Femur (tissue), 1 donor: ENCODE data around the gene ZNF853.
"Not testable (repeated sequence)": the region's sequence is repeated elsewhere in the genome, so short reads cannot be mapped to it uniquely, and the experiment has no call there.

Source experiments
- DNase-seq: peaks from one replicate; pipeline ENCODE4 v3.0.0-alpha.2; 2017

The ZNF853 gene

DNA sequence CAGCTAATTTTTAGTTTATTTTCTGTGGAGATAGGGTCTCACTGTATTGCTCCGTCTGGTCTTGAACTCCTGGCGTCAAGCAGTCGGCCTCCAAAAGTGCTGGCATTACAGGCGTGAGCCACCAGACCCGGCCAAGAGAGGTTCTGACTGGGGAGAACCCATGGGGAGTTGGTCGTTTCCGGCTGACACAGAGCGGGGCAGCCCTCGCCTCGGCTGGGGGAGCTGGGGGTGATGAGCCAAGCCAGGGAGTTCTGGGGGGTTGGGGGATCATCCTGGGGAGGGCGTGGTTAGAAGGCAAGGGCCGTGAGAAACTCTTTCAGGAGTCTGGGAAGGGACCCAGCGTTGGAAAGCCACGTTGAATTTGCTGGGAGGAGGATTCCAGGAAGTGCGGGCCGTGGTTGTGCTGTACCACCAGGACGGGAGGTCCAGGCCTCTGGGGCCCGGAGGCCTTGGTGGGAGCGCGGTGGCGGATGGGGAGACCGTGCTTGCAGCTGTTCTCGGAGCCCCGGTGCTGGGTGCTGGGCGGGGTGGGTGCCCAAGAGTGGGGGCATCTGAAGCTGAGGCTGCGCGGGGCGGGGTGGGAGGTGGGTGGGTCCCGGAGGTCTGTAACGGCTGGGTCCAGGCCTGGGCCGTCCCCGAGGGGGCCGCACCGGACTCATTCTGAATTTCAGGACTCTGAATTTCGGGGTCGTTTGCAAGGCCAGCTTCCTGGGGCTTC lies 8.4 kb upstream of the ZNF853 start:
- no peak for DNase-seq

DNA sequence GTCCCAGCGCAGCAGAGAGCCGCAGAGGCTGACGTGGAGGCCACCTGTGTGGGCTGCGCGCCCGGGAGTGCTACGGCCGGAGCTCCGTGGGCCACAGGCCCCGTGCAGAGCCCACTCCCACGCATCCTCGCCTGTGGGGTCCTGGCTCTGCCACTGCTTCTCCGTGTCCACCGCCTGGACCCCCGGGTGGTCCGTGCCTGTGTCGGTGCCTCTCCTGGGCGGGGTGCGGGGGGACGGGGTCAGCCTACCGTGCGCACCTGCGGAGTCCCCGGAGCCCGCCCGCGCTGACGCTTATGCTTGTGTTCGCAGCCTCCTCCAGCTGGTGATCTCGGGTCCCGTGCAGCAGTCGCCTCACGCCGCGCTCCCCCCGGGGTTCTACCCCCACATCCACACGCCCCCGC lies 7.8 kb upstream of the ZNF853 start:
- no peak for DNase-seq

DNA sequence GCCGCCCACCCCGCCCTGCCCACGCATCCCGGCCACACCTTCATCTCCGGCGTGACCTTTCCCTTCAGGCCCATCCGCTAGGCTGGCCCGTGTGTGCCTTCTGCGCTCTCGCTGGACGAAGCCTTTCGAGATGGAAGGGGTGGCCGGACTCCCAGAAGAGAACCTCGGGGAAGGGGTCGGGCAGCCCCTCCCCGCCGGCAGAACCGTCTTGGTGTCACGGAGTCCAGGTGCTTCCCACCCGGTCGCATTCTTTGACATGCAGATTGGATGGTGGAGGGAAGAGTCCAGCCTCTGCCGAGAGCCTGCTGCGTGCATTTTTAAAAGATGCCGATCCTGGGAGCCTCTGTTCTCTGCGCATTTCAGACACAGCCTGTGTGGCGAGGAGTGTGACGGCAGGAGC lies 7.3 kb upstream of the ZNF853 start:
- DNase-seq = no peak

DNA sequence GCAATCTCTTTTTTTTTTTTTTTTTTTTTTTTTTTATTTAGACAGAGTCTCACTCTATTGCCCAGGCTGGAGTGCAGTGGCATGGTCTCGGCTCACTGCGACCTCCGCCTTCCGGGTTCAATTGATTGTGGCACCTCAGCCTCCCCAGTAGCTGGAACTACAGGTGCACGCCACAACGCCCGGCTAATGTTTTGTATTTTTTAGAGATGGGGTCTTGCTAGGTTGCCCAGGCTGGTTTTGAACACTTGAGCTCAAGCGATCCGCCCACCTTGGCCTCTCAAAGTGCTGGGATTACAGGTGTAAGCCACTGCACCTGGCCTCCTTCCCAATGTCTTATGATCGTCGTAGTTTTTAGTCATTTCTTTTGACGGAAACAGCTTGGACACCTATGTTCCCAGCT lies 6.6 kb upstream of the ZNF853 start:
- no peak for DNase-seq

DNA sequence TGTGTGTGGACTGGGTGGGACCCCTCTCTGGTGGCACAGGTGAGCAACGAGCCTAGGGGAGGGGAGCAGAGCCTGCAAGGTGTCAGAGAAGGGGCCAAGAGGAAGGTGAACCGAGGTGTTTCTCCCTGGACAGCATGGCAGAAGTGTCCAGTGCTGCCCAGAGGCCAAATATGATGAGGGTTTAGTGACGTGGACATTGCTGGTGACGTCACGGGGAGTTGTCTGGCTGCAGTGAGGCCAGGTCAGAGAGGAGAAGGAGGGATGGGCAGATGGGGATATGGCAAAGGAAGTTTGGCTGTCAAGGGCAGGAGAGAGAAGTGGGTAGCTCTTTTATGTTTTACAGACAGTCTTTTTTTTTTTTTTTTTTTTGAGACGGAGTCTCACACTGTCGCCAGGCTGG lies 2.6 kb upstream of the ZNF853 start:
- DNase-seq = no peak

DNA sequence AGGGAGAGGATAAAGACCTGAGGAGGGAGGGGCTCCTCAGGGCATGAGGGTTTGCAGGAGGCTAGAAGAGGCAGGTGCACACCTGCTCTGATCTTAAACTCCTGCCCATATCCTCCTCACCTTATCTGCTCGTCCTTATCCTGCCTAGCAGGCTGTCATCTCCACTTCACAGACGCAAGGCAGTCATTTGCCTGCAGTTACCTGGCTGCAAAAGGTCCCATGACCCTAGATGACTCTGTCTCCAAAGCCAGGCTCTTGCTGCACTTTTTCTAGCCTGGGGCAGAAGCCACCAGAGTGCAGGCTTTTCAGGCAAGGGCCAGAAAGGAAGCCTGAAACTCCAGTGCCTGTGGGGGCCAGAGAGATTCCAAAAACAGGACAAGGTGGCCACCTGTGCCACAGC lies 1.7 kb upstream of the ZNF853 start:
- DNase-seq = no peak

DNA sequence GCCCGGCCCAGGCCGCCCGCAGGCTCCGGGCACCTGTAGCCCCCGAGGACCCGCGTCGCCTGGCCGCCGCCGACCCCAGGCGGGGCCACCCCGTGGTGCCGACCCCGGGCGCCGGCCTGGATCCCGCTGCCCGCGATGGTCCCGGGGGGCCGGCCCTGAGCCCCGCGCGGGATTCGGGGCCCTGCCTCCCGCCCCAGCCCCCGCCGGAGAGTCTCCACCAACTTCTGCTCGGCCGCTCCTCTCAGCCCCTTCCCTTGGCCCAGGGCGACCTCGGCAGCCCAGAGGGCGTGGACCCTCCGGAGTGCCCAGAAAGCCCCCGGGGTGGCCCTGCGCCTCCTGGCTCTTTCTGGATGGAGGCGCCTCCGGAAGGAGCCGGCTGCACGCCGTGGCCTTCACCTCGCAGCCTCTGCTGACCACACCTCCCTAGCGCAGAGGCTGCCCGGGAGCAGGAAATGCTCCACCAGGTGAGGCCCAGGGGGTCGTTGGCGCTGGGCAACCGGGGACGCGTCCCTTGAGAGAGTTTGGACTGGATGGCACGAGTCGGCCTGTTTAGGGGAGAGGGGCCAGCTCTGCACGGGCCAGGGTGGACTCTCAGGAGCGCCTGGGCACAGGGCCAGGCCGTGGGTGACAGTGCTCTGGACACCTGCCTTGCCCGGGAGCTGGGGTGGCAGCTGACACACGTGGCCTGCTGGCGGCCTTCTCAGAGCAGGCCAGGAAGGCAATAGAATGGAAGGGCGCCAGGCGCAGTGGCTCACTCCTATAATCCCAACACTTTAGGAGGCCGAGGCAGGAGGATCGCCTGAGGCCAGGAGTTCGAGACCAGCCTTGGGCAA lies 529 bp downstream of the ZNF853 start:
- DNase-seq = peak; percentile 39

DNA sequence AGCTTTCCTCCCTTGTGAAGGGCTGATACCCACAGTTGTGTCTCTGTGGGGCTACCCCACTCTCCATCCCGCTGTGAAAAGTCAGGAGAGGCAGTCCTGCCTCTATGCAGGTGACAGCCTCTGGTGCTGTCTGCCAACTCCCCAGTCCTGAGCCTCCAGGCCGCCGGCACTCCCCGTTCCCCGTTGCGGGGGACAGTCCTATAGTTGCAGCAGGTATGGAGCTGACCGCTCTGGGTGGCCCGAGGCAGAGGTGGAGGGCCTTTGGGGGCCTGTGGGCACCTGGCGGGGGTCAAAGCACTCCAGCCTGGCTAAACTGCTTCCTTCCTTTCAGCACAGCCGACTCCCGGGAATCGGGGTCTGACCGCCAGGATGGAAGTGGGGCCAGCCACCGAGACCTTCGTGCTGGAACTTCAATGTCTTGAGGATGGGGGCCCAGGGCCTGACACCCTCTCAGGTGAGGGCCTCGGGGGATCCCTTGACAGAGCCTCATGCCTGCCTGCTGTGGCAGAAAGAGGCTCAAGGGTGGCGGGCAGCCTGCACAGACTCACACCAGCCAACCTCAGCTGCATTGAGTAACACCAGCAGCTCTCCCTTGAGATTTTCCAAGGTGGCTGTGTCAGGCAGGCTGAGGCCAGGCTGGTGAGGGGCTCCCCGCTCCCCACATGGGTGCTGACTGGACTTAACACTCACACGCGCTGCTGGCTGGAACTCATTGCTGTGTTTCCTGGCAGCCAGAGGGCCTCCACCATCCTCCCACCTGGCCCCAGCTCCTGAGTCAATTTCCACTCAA lies 1.6 kb downstream of the ZNF853 start:
- no peak for DNase-seq

DNA sequence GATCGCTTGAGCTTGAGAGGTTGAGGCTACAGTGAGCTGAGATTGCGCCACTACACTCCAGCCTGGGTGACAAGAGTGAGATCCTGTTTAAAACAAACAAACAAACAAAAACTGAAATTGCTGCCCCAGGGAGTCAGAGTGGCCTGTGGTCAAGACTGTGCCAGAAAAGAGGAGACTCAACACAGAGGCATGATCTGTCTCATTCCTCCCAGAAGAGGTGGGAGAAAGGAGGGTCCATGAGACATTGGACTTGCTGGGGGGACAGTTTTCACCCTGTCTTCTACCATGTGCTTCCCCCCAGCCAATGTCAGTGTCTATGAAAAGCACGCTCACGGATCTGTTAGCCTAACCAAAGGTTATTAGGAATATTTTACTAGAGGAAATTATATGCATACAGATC lies 3.2 kb downstream of the ZNF853 start:
- DNase-seq = no peak

DNA sequence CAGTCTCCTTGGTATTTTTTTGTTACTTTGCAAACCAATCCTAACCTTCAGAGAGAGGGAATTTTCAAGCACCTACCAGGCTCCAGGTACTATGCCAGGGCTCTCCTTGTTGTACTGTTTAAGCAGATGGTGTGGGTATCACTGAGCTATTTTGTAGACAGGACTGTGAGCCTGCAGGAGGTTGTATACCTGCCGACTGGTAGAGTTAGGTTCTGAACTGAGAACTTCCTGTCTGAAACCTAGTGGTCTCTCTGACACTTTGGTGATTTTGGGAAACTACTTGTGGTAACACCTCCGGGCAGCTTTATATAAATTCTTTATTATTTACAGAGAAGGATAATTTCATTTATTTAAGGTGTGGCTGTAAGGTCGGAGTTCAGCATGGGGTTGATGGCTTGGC lies 4.6 kb downstream of the ZNF853 start:
- DNase-seq = no peak

DNA sequence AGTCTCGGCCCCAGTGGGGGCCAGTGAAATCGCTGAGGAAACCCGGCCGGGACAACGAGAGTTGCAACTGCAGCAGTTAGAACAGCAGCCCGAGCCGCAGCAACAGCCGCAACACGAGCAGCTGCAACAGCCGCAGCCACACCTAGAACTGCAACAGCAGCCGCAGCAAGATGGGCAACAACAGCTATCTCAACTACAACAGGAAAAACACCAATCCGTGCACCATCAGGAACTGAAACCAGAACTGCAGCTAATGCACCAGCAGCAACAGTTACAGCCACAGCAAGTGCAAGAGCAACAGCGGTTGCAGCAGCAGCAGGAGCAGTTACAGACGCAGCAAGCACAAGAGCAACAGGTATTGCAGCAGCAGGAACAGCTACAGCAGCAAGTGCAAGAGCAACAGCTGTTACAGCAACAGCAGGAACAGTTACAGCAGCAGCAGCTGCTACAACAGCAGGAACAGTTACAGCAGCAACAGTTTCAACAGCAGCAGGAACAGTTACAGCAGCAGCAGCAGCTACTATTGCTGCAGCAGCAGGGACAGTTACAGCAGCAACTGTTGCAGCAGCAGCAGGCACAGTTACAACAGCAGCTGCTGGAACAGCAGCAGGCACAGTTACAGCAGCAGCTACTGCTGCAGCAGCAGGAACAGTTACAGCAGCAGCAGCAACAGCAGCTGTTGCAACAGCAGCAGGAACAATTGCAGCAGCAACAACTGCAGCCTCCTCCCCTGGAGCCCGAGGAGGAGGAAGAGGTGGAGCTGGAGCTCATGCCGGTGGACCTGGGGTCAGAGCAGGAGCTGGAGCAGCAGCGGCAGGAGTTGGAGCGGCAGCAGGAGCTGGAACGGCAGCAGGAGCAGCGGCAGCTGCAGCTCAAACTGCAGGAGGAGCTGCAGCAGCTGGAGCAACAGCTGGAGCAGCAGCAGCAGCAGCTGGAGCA lies 6.1 kb downstream of the ZNF853 start:
- DNase-seq = no peak

DNA sequence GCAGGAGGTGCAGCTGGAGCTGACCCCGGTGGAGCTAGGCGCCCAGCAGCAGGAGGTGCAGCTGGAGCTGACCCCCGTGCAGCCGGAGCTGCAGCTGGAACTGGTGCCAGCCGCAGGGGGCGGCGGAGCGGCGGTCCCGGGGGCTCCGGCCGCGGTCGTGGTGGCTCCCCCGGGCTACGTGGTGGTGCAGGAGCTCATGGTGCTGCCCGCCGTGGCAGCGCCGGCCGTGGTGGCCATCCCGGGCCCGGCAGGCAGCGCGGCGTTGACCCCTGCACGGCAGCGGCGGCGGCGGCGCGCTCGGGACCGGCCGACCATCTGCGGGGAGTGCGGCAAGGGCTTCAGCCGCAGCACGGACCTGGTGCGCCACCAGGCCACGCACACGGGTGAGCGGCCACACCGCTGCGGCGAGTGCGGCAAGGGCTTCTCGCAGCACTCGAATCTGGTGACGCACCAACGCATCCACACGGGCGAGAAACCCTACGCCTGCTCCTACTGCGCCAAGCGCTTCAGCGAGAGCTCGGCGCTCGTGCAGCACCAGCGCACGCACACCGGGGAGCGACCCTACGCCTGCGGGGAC lies 6.8 kb downstream of the ZNF853 start:
- DNase-seq = no peak

DNA sequence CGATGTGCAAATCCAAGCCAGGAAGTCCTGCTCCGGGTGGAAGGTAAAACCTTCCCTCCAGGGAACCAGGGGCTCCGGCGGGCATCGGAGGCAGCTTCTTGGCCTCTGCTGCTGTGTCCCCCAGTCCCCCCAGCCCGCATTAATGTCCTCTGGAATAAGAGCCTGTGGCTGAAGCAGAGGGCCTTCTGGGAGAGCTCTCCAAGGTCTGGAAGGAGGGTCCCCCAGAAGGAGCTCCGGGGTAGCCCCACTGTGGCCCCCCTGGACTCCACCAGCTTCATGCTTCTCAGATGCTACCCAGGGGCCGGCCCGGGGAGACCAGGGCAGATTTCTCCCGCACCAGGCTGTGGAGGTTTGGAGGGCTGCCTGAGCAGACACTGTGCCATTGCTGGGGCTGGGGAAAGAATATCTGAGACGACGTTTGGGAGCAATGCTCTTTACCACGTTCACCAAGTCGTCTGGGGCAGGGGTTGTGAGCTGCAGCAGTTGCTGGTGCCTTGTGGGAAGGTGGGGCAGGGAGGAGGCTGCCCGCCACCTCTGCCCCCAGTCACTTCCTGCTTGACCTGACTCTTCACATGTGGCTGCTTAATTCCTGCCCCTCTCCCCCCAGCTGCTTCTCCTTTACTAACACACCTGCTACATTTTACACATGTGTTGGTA lies 8.3 kb downstream of the ZNF853 start:
- DNase-seq = no peak

DNA sequence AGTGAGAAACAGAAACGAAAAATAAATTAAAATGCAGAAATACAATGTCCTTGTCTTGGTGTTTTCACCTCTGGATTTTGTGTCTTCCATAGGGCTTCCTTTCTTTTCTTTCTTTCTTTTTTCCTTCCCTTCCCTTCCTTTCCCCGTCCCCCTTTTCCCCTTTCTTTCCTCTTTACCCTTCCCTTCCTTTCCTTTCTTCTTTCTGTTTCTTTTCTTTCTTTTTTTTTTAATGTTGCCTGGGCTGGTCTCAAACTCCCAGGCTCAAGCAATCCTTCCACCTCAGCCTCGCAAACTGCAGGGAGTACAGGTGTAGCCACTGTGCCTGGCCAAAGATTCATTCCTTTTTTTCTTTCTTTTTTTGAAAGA lies 8.8 kb downstream of the ZNF853 start:
- DNase-seq = no peak

DNA sequence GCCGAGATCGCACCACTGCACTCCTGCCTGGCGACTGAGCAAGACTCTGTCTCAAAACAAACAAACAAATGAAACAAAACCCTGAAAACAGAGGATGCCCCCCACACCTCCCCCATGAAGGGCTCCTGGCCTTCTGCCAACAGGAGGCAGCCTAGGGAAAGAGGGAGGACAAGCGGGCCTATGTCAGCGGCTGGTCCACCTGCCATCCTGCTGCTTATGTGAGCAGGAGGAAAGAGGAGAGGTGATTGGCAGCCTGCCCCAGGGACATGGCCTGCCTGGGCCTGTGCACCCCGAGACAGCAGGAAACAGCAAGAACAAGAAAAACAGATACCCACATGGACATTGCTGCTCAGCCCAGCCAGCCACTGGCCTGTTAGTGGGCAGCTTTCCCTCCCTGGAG lies 12.6 kb downstream of the ZNF853 start:
- DNase-seq = no peak

DNA sequence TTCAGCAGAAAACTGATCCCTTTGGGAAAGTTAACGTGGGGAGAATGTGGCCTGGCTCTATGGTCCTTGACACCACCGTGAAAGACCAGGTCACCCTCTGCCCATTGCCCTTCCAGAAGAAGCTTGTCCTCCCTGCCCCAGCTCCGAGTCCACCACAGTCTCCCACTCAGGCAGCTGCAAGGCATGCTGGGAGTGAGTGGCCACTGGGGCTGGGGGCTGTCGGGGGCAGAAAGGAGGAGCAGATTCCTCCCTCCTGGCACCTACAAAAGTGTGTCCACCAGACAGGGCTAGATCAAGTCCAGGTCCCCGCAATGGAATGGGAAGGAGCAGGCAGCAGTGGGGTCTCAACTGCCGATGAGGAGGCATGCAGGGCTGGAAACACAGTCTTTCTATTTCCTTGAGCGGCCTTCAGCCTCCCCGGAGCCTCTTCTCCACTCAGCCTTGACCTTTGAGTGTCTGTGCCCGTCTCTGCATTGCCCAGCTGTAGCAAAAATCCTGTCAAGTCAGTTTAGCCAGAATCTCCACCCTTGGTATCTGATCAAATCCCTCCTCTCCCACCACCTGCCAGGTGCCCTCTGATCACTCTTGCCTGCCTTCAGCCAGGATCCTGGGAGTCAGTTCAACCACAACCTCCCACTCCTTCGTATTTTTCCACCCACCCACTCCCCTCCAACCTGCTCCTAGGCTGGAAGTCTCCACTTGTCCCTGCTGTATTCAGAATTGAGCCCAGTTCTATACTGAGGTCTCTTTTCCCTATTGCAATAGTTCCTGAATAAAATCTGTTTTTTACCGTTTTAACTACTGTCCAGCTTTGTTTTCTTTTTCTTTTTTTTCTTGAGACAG lies 14.8 kb downstream of the ZNF853 start:
- no peak for DNase-seq

DNA sequence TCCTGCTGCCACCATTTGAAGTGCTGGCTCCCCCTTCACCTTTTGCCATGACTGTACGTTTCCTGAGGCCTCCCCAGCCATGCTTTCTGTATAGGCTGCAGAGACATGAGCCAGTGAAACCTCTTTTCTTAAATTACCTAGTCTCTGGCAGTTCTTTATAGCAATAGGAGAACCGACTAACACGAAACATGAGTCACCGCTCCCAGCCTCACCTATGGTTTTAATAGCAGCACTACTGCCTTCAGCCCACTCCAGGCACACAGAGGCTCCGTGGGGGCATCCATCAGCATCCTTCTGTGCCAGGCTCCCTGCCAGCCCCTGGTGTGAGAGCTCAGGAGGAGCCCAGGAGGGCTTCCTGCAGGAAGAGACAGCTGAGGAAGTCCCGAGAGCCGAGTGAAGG lies 16.2 kb downstream of the ZNF853 start:
- no peak for DNase-seq

DNA sequence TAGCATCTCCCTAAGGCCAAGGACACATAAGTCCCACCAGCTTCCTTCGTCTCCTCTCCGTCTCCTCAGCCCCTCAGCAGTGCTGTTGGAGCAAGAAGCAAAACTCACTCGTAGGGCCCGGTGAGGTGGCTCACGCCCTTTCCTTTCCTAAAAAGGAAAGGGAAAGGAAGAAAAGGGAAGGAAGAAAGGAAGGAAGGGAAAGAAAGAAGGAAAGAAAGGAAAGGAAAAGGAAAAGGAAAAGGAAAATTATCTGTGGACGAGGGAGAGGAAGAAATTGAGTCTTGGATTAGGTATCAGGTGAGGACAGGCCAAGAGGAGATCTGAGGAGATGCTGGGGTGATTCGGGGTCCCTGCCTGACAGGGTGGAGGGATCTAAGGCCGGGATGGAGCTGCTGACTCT lies 18.6 kb downstream of the ZNF853 start:
- no peak for DNase-seq

DNA sequence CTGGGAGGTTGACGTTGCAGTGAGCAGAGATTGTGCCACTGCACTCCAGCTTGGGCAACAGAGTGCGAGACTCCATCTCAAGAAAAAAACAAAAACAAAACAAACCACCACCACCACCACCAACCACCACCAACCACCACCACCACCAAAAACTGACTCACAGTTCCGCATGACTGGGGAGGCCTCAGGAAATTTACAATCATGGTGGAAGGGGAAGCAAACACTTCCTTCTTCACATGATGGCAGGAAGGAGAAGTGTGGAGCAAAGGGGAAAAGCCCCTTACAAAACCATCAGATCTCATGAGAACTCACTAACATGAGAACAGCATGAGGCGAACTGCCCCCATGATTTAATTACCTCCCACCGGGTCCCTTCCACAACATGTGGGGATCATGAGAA lies 19.6 kb downstream of the ZNF853 start:
- not testable (repeated sequence) for DNase-seq

DNA sequence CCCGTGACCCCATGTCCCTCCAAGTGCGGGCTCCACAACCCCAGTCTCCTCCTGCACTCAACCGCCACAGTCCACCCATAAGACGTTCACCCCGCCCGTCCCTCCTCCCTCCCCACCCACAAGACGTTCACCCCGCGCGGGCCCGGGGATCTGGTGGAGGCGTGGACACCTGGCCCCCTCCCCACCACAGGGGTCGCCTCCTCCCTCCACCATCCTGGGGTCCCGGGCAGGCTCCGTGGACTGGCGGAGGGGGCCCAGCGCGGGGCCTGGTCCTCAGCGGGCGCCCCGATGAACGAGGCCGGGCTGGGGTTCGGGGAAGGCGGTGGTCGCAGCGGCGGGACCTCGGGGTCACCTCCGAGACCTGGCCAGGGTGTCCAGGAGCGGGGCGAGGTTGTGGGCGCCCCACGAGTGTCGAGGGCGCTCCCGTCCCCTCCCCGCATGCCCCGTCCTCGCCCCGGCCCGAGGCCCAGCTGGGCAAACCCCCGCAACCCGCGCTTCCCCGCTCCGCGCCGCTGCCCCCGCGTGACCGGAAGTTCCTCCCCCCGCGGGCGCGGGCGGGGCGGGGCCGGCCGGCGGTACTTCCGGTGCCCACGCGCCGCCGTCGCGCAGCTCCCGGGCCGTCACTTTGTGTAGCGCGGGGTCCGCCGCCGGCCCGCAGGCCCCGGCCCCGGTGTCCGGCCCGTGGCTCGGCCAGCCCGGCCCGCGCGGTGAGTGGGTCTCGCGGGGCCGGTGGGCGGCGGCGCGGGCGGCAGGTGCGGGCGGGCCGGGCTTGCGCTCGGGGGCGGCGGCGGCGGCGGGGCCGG lies 21.5 kb downstream of the ZNF853 start, which contains the start of gene ZNF316:
ZNF316 (plus strand) TSS at position 578 of the 803 bp plus-strand sequence. CDS start 5,092 bp downstream, outside the sequence.
- peak; percentile 64 for DNase-seq
